Activated T-cell treated with anti-CD3 and anti-CD28 coated beads, Interleukin-2, amount 50 U/mL, for 72 hours (primary cell): ENCODE measurements around the gene HCRTR1. TPM values are rescaled to one million over a fixed set of nuclear protein-coding genes. Genes with fewer than 3 reads are reported as not detected.

Source experiments
- ATAC-seq, 2 donors: fragments of 150-1000 bp; cut with Tn5 transposase; replicated peaks in 1 of 2; 2 replicates each; pipeline ENCODE4 v1.10.0; 2021; ENCODE audit warnings: moderate library complexity in 2 of 2, mild to moderate bottlenecking in 1 of 2
- DNase-seq, 2 donors: peaks; one replicate each; pipeline ENCODE4 v3.0.0; 2021 to 2022; ENCODE audit warnings: mixed read lengths in 1 of 2
- H3K27ac Mint-ChIP-seq: one replicate; pipeline ENCODE4 v1.8.0; 2022; ENCODE audit warnings: mild to moderate bottlenecking, moderate library complexity, mixed read lengths
- H3K27me3 Mint-ChIP-seq: one replicate; pipeline ENCODE4 v1.8.0; 2022; ENCODE audit warnings: low read depth, mixed read lengths
- H3K36me3 Mint-ChIP-seq, 2 donors: one replicate each; pipeline ENCODE4 v1.8.0; 2022; ENCODE audit warnings: mixed read lengths in 2 of 2, mild to moderate bottlenecking in 1 of 2; ENCODE audit not compliant: insufficient read depth in 2 of 2
- H3K4me1 Mint-ChIP-seq: one replicate; pipeline ENCODE4 v1.8.0; 2022; ENCODE audit warnings: low read depth, mixed read lengths
- H3K4me3 Mint-ChIP-seq, 2 donors: one replicate each; pipeline ENCODE4 v1.8.0; 2022; ENCODE audit warnings: mild to moderate bottlenecking in 2 of 2, mixed read lengths in 2 of 2, moderate library complexity in 2 of 2
- H3K9me3 Mint-ChIP-seq, 2 donors: one replicate each; pipeline ENCODE4 v1.8.0; 2022; ENCODE audit warnings: mixed read lengths in 2 of 2
- total RNA-seq, 2 donors: library from RNA; stranded (reverse); gene quantifications; one replicate each; pipeline ENCODE4 v1.2.3, GENCODE V29; 2022

HCRTR1 gene
- total RNA-seq, 2 donors from 2014 or later: not detected

GRCh38 chr1:31620631-31621497 lies 3.4 kb downstream of the HCRTR1 start:
- ATAC-seq: no peak
- H3K4me3 Mint-ChIP-seq: no peak overlapping the region
- peaks cover 11% of the 10 kb centered on the region for H3K4me1 Mint-ChIP-seq
- H3K9me3 Mint-ChIP-seq: no peaks in the 10 kb centered on the region
- H3K27ac Mint-ChIP-seq: no peak overlapping the region
- H3K36me3 Mint-ChIP-seq: no peaks in the 10 kb centered on the region
- peaks cover 35% of the 10 kb centered on the region for H3K27me3 Mint-ChIP-seq
- no peak for DNase-seq

GRCh38 chr1:31621498-31621820 lies 4.0 kb downstream of the HCRTR1 start:
- DNase-seq (no peak), ATAC-seq (no peak)
- H3K27ac Mint-ChIP-seq: no peak overlapping the region
- H3K9me3 Mint-ChIP-seq: no peaks in the 10 kb centered on the region
- H3K4me1 Mint-ChIP-seq: peaks cover 11% of the 10 kb centered on the region
- H3K36me3 Mint-ChIP-seq: no peaks in the 10 kb centered on the region
- no peak overlapping the region for H3K4me3 Mint-ChIP-seq
- H3K27me3 Mint-ChIP-seq: peaks cover 29% of the 10 kb centered on the region

GRCh38 chr1:31621847-31622730 lies 4.6 kb downstream of the HCRTR1 start:
- DNase-seq: no peak
- no peaks in the 10 kb centered on the region for H3K36me3 Mint-ChIP-seq

GRCh38 chr1:31623365-31623764 lies 5.9 kb downstream of the HCRTR1 start:
- Mint-ChIP-seq H3K36me3 (no peaks in the 10 kb centered on the region), H3K4me3 (no peak overlapping the region), H3K27ac (no peak overlapping the region), H3K9me3 (no peaks in the 10 kb centered on the region), H3K27me3 (peaks cover 16% of the 10 kb centered on the region), H3K4me1 (peaks cover 8% of the 10 kb centered on the region)
- DNase-seq (no peak), ATAC-seq (no peak)

More at GRCh38 chr1:31621847-31622730, 4.6 kb downstream of the HCRTR1 start:
- Mint-ChIP-seq H3K9me3 (no peaks in the 10 kb centered on the region), H3K4me1 (peaks cover 10% of the 10 kb centered on the region), H3K27me3 (peaks cover 22% of the 10 kb centered on the region), H3K4me3 (no peak overlapping the region), H3K27ac (no peak overlapping the region)
- no peak for ATAC-seq

GRCh38 chr1:31624309-31624708 lies 6.8 kb downstream of the HCRTR1 start:
- ATAC-seq: no peak
- DNase-seq: no peak
- Mint-ChIP-seq H3K9me3 (no peaks in the 10 kb centered on the region), H3K36me3 (no peaks in the 10 kb centered on the region), H3K4me3 (no peak overlapping the region), H3K27me3 (peaks cover 6% of the 10 kb centered on the region), H3K27ac (no peak overlapping the region), H3K4me1 (peaks cover 8% of the 10 kb centered on the region)

GRCh38 chr1:31624731-31625514 lies 7.4 kb downstream of the HCRTR1 start:
- no peaks in the 10 kb centered on the region for H3K9me3 Mint-ChIP-seq
- no peak overlapping the region for H3K27ac Mint-ChIP-seq
- ATAC-seq (no peak), DNase-seq (no peak)
- no peaks in the 10 kb centered on the region for H3K36me3 Mint-ChIP-seq
- peaks cover 8% of the 10 kb centered on the region for H3K4me1 Mint-ChIP-seq
- no peaks in the 10 kb centered on the region for H3K27me3 Mint-ChIP-seq
- H3K4me3 Mint-ChIP-seq: no peak overlapping the region

GRCh38 chr1:31625561-31626222 lies 8.2 kb downstream of the HCRTR1 start:
- ATAC-seq: peak in 1 of 2 donors; percentile 7

GRCh38 chr1:31626223-31627207 lies 9.0 kb downstream of the HCRTR1 start:
- Mint-ChIP-seq H3K4me3 (no peak overlapping the region), H3K27ac (no peak overlapping the region), H3K27me3 (no peaks in the 10 kb centered on the region), H3K9me3 (no peaks in the 10 kb centered on the region), H3K36me3 (peaks cover 1 to 2% of the 10 kb centered on the region in 2 donors), H3K4me1 (peaks cover 8% of the 10 kb centered on the region)
- ATAC-seq (no peak), DNase-seq (no peak)

More at GRCh38 chr1:31625561-31626222, 8.2 kb downstream of the HCRTR1 start:
- Mint-ChIP-seq H3K27me3 (no peaks in the 10 kb centered on the region), H3K36me3 (peaks cover 1 to 2% of the 10 kb centered on the region in 2 donors), H3K27ac (no peak overlapping the region), H3K9me3 (no peaks in the 10 kb centered on the region), H3K4me3 (no peak overlapping the region), H3K4me1 (peaks cover 8% of the 10 kb centered on the region)
- DNase-seq: no peak

- ATAC-seq (no peak), DNase-seq (no peak)
- H3K4me1 Mint-ChIP-seq: peaks cover 8% of the 10 kb centered on the region
- H3K36me3 Mint-ChIP-seq: peaks cover 1 to 2% of the 10 kb centered on the region in 2 donors
- H3K9me3 Mint-ChIP-seq: no peaks in the 10 kb centered on the region
- H3K27ac Mint-ChIP-seq: no peak overlapping the region
- no peak overlapping the region for H3K4me3 Mint-ChIP-seq
- no peaks in the 10 kb centered on the region for H3K27me3 Mint-ChIP-seq
These were observed 9.9 kb downstream of the HCRTR1 start for GRCh38 chr1:31627301-31627929.

GRCh38 chr1:31627930-31628559 lies 10.6 kb downstream of the HCRTR1 start:
- DNase-seq (no peak), ATAC-seq (no peak)
- no peaks in the 10 kb centered on the region for H3K9me3 Mint-ChIP-seq
- no peak overlapping the region for H3K27ac Mint-ChIP-seq
- H3K4me1 Mint-ChIP-seq: peaks cover 8% of the 10 kb centered on the region
- no peaks in the 10 kb centered on the region for H3K27me3 Mint-ChIP-seq
- H3K36me3 Mint-ChIP-seq: peaks cover 1 to 2% of the 10 kb centered on the region in 2 donors
- no peak overlapping the region for H3K4me3 Mint-ChIP-seq
